Thyroid gland (tissue), 4 donors: ENCODE measurements around the gene RAI1. TPM values are rescaled to one million over a fixed set of nuclear protein-coding genes. Genes with fewer than 3 reads are reported as not detected.

Experiments
- DNase-seq, 2 donors: peaks; one replicate each; pipeline ENCODE4 v3.0.0-alpha.2; 2019
- H3K27ac ChIP-seq, 3 donors: fragments of 200-600 bp; sonication (generic); 1 replicate in 2 of 3; 2 replicates in 1 of 3; pipeline ENCODE4 v1.5.1; 2016 to 2019; ENCODE audit warnings: mild to moderate bottlenecking in 1 of 3, moderate library complexity in 1 of 3
- H3K27me3 ChIP-seq: fragments of 200-600 bp; sonication (generic); one replicate; pipeline ENCODE4 v1.5.1; 2019
- H3K36me3 ChIP-seq, 2 donors: fragments of 200-600 bp; sonication (generic); one replicate each; pipeline ENCODE4 v1.5.1; 2016 to 2019
- H3K4me1 ChIP-seq, 2 donors: fragments of 200-600 bp; sonication (generic); one replicate each; pipeline ENCODE4 v1.5.1; 2017 to 2019
- H3K4me3 ChIP-seq, 3 donors: fragments of 200-600 bp; sonication (generic); replicated peaks in 1 of 3; 1 replicate in 2 of 3; 2 replicates in 1 of 3; pipeline ENCODE4 v1.5.1; 2016; ENCODE audit warnings: mild to moderate bottlenecking in 1 of 3
- H3K9me3 ChIP-seq: fragments of 200-600 bp; sonication (generic); one replicate; pipeline ENCODE4 v1.5.1; 2017
- POLR2A ChIP-seq, 2 donors: fragments of 450-650 bp; IDR thresholded peaks; one replicate each; pipeline ENCODE4 v1.6.1; 2017; ENCODE audit warnings: antibody characterized with exemption in 2 of 2, mild to moderate bottlenecking in 2 of 2, moderate library complexity in 1 of 2
- WGBS, 2 donors: methylation state at CpG; one replicate each; pipeline ENCODE4 v1.1.5; 2017; 5-methylcytosine and 5-hydroxymethylcytosine counted together
- intact Hi-C: fragments of 100-400 bp; cut with DNase I; formaldehyde crosslinking; loops from one replicate; pipeline ENCODE4 v1.15.1; 2023
- total RNA-seq, 4 donors: library from RNA; depleted of rRNA; stranded (reverse); fragments of >200 nt; gene quantifications; one replicate each; pipeline ENCODE4 v1.2.3, GENCODE V29; 2016
- TF ChIP-seq, protein P1 (sequence below), 6 experiments: fragments of 200-600 bp in 3 of 6; fragments of 450-650 bp in 3 of 6; sonication (generic) in 3 of 6; IDR thresholded peaks; one replicate each; pipeline ENCODE4 v1.5.1; 2016 to 2019; ENCODE audit warnings: antibody characterized with exemption in 6 of 6, mild to moderate bottlenecking in 2 of 6, inconsistent platforms in 1 of 6, moderate library complexity in 1 of 6

Gene RAI1
- total RNA-seq, 4 donors from 2014 or later, result 19.1 to 52.3 (median 34.1) TPM

GRCh38 chr17:17645961-17646360 is 35.3 kb upstream of the RAI1 start:
- Histone ChIP-seq H3K4me3 (no peak overlapping the region), H3K9me3 (no peaks in the 10 kb centered on the region), H3K27ac (no peak overlapping the region), H3K36me3 (no peaks in the 10 kb centered on the region), H3K27me3 (no peaks in the 10 kb centered on the region), H3K4me1 (peaks cover 5 to 11% of the 10 kb centered on the region in 2 donors)
- DNase-seq, result no peak
- TF ChIP-seq POLR2A (IDR thresholded peaks at IDR 0.05), result no peak
- TF ChIP-seq, protein P1, sequence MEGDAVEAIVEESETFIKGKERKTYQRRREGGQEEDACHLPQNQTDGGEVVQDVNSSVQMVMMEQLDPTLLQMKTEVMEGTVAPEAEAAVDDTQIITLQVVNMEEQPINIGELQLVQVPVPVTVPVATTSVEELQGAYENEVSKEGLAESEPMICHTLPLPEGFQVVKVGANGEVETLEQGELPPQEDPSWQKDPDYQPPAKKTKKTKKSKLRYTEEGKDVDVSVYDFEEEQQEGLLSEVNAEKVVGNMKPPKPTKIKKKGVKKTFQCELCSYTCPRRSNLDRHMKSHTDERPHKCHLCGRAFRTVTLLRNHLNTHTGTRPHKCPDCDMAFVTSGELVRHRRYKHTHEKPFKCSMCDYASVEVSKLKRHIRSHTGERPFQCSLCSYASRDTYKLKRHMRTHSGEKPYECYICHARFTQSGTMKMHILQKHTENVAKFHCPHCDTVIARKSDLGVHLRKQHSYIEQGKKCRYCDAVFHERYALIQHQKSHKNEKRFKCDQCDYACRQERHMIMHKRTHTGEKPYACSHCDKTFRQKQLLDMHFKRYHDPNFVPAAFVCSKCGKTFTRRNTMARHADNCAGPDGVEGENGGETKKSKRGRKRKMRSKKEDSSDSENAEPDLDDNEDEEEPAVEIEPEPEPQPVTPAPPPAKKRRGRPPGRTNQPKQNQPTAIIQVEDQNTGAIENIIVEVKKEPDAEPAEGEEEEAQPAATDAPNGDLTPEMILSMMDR (IDR thresholded peaks at IDR 0.05), result no peak
- 96 to 98% methylated on average over 2 of the region's 2 CpGs for WGBS, 2 donors
- intact Hi-C loops, result loop anchor here (2.0 kb wide), 1 partner anchor 293 kb away; no protein-coding TSS in a partner anchor

DNA sequence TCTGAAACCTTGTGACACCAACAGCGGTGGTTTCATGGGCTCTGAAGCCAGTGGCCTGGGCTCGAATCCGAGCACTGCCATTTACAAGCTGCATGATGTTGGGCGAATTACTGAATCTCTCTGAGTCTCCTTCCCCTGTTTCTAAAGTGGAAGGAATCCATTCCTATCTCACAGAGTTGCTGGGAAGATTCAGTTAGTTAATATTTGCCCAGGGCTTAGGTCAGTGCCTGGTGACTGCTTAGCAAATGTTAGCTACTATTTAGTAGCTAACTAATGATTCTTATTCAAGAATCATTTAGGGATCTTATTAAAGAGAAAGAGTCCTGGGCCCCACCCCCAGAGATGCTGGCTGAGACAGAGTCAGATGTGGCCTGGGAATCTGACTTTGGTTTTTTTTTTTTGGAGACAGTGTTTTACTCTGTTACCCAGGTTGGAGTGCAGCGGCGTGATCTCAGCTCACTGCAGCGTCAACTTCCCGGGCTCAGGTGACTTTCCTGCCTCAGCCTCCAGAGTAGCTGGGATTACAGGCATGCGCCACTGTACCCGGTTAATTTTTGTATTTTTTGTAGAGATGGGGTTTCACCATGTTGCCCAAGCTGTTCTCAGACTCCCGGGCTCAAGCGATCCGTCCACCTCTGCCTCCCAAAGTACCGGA is 33.6 kb upstream of the RAI1 start:
- no peak overlapping the region for H3K27ac ChIP-seq
- WGBS, 2 donors, result 90 to 93% methylated on average over 14 of the region's 14 CpGs

GRCh38 chr17:17648762-17649161 is 32.5 kb upstream of the RAI1 start:
- Histone ChIP-seq H3K4me3 (no peak overlapping the region), H3K4me1 (no peaks in the 10 kb centered on the region), H3K27ac (no peak overlapping the region), H3K36me3 (no peaks in the 10 kb centered on the region), H3K27me3 (no peaks in the 10 kb centered on the region), H3K9me3 (no peaks in the 10 kb centered on the region)
- no peak for DNase-seq
- 78 to 88% methylated on average over 7 of the region's 7 CpGs for WGBS, 2 donors
- intact Hi-C loops, result no loop called here
- no peak for TF ChIP-seq POLR2A (IDR thresholded peaks at IDR 0.05)
- TF ChIP-seq, protein P1 (IDR thresholded peaks at IDR 0.05), result no peak

More for the DNA sequence above, 33.6 kb upstream of the RAI1 start:
- intact Hi-C loops, result no loop called here
- TF ChIP-seq, protein P1 (IDR thresholded peaks at IDR 0.05), result no peak
- no peak for TF ChIP-seq POLR2A (IDR thresholded peaks at IDR 0.05)
- Histone ChIP-seq H3K4me1 (no peaks in the 10 kb centered on the region), H3K36me3 (no peaks in the 10 kb centered on the region), H3K27me3 (no peaks in the 10 kb centered on the region), H3K9me3 (no peaks in the 10 kb centered on the region), H3K4me3 (no peak overlapping the region)
- no peak for DNase-seq

DNA sequence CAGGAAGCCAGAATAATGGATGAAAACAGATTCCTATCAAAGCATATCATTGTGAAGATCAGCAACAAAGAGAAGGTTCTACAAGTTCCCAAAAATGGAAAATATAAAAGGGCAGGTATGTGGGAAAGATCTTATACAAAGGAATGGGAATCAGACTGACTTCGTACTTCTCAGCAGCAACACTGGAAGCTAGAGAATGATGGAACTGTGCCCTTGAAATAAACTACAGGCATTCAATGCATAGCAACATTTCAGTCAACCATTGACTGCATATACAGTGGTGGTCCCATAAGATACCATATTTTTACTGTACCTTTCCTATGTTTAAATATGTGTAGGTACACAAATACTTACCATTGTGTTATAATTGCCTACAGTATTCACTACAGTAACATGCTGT is 30.3 kb upstream of the RAI1 start:
- no peaks in the 10 kb centered on the region for H3K9me3 ChIP-seq
- no peak overlapping the region for H3K4me3 ChIP-seq
- TF ChIP-seq POLR2A (IDR thresholded peaks at IDR 0.05), result no peak
- no peaks in the 10 kb centered on the region for H3K4me1 ChIP-seq
- intact Hi-C loops, result no loop called here
- DNase-seq, result no peak
- no peak overlapping the region for H3K27ac ChIP-seq
- no peaks in the 10 kb centered on the region for H3K27me3 ChIP-seq
- H3K36me3 ChIP-seq, result no peaks in the 10 kb centered on the region
- 89 to 95% methylated on average over 1 of the region's 1 CpG for WGBS, 2 donors

DNA sequence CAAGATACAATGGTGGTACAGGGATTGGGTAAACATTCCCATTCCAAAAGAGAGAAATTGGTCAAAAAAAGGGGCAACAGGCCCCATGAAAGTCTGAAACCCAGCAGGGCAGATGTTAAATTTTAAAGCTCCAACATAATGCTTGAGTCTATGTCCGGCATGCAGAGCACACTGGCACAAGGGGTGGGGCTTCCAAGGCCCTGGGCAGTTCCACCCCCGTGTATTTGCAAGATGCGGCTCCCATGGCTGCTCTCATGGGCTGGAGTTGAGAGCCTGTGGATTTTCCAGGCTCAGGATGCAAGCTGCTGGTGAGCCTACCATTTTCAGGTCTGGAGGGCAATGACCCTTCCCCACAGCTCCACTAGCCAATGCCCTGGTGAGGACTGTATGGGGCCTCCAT is 27.9 kb upstream of the RAI1 start:
- DNase-seq, result no peak
- H3K4me1 ChIP-seq, result no peaks in the 10 kb centered on the region
- H3K4me3 ChIP-seq, result no peak overlapping the region
- intact Hi-C loops, result no loop called here
- H3K36me3 ChIP-seq, result no peaks in the 10 kb centered on the region
- H3K9me3 ChIP-seq, result no peaks in the 10 kb centered on the region
- no peaks in the 10 kb centered on the region for H3K27me3 ChIP-seq
- H3K27ac ChIP-seq, result no peak overlapping the region
- TF ChIP-seq, protein P1 (IDR thresholded peaks at IDR 0.05), result no peak
- no peak for TF ChIP-seq POLR2A (IDR thresholded peaks at IDR 0.05)
- WGBS, 2 donors, result 78 to 79% methylated on average over 2 to 3 of the region's 3 CpGs
